H9 (cell line): ENCODE measurements around the gene CPNE7. TPM values are rescaled to one million over a fixed set of nuclear protein-coding genes. Genes with fewer than 3 reads are reported as not detected.

Experiments used
- DNase-seq: peaks from one replicate; pipeline ENCODE4 v3.0.0-alpha.2; 2017
- H2AFZ ChIP-seq: one replicate; pipeline ENCODE4 v1.6.1; 2013; ENCODE audit warnings: mild to moderate bottlenecking, low read length, control low read depth, moderate library complexity
- H2AK5ac ChIP-seq: 2 replicates; pipeline ENCODE4 v1.6.1; 2013; ENCODE audit warnings: low read length, control low read depth, mixed read lengths; ENCODE audit not compliant: insufficient read length
- H2BK120ac ChIP-seq: one replicate; pipeline ENCODE4 v1.6.1; 2013; ENCODE audit warnings: low read depth, mild to moderate bottlenecking, low read length, control low read depth, inconsistent platforms; ENCODE audit not compliant: poor library complexity, severe bottlenecking
- H2BK12ac ChIP-seq: 2 replicates; pipeline ENCODE4 v1.6.1; 2013; ENCODE audit warnings: low read length, control low read depth, mixed read lengths, low read depth; ENCODE audit not compliant: insufficient read length
- H2BK15ac ChIP-seq: 2 replicates; pipeline ENCODE4 v1.6.1; 2013; ENCODE audit warnings: low read depth, low read length, control low read depth
- H2BK20ac ChIP-seq: one replicate; pipeline ENCODE4 v1.6.1; 2013; ENCODE audit warnings: low read depth, mild to moderate bottlenecking, low read length, control low read depth, inconsistent platforms; ENCODE audit not compliant: poor library complexity, severe bottlenecking
- H2BK5ac ChIP-seq: 2 replicates; pipeline ENCODE4 v1.6.1; 2013; ENCODE audit warnings: low read length, control low read depth, mixed read lengths; ENCODE audit not compliant: insufficient read length
- H3K14ac ChIP-seq: 2 replicates; pipeline ENCODE4 v1.6.1; 2013; ENCODE audit warnings: low read length, control low read depth; ENCODE audit not compliant: insufficient read depth
- H3K18ac ChIP-seq: 2 replicates; pipeline ENCODE4 v1.6.1; 2013; ENCODE audit warnings: low read depth, mild to moderate bottlenecking, mixed read lengths, low read length, control low read depth; ENCODE audit not compliant: insufficient read length
- H3K23ac ChIP-seq: 2 replicates; pipeline ENCODE4 v1.6.1; 2013; ENCODE audit warnings: low read length, control low read depth, mixed read lengths, low read depth; ENCODE audit not compliant: insufficient read length
- H3K23me2 ChIP-seq: 2 replicates; pipeline ENCODE4 v1.6.1; 2013; ENCODE audit warnings: low read depth, mild to moderate bottlenecking, mixed read lengths, low read length, control low read depth; ENCODE audit not compliant: insufficient read length, poor library complexity, severe bottlenecking
- H3K27ac ChIP-seq: 2 replicates; pipeline ENCODE4 v1.5.1; 2013; ENCODE audit warnings: low read length, control low read depth, mixed read lengths, low read depth; ENCODE audit not compliant: insufficient read length
- H3K27me3 ChIP-seq: 2 replicates; pipeline ENCODE4 v1.6.1; 2013; ENCODE audit warnings: low read length, control low read depth, inconsistent platforms; ENCODE audit not compliant: insufficient read depth
- H3K4ac ChIP-seq: 2 replicates; pipeline ENCODE4 v1.6.1; 2013; ENCODE audit warnings: low read depth, mild to moderate bottlenecking, control low read depth, inconsistent platforms, low read length, moderate library complexity
- H3K4me1 ChIP-seq: 2 replicates; pipeline ENCODE4 v1.6.1; 2013; ENCODE audit warnings: low read length, control low read depth, inconsistent platforms; ENCODE audit not compliant: insufficient read depth
- H3K4me2 ChIP-seq: 2 replicates; pipeline ENCODE4 v1.6.1; 2013; ENCODE audit warnings: low read length, control low read depth, mixed read lengths; ENCODE audit not compliant: insufficient read length, insufficient read depth
- H3K56ac ChIP-seq: 2 replicates; pipeline ENCODE4 v1.6.1; 2013; ENCODE audit warnings: low read depth, mild to moderate bottlenecking, mixed read lengths, low read length, control low read depth; ENCODE audit not compliant: insufficient read length
- H3K79me1 ChIP-seq: 2 replicates; pipeline ENCODE4 v1.6.1; 2013; ENCODE audit warnings: low read depth, mild to moderate bottlenecking, moderate library complexity, low read length, control low read depth, inconsistent platforms; ENCODE audit not compliant: insufficient read depth, poor library complexity, severe bottlenecking
- H3K79me2 ChIP-seq: 2 replicates; pipeline ENCODE4 v1.6.1; 2013; ENCODE audit warnings: low read length, control low read depth, inconsistent platforms; ENCODE audit not compliant: insufficient read depth
- H3K9ac ChIP-seq: 2 replicates; pipeline ENCODE4 v1.6.1; 2013; ENCODE audit warnings: low read length, control low read depth, mixed read lengths; ENCODE audit not compliant: insufficient read length; ENCODE audit errors: extremely low read depth
- H3K9me3 ChIP-seq: one replicate; pipeline ENCODE4 v1.6.1; 2013; ENCODE audit warnings: low read depth, low read length, inconsistent platforms; ENCODE audit not compliant: control insufficient read depth
- H3T11ph ChIP-seq: one replicate; pipeline ENCODE4 v1.6.1; 2013; ENCODE audit warnings: mild to moderate bottlenecking, low read length, control low read depth, inconsistent platforms
- H4K20me1 ChIP-seq: one replicate; pipeline ENCODE4 v1.6.1; 2013; ENCODE audit not compliant: control insufficient read depth, insufficient read length, insufficient read depth
- H4K5ac ChIP-seq: 2 replicates; pipeline ENCODE4 v1.6.1; 2013; ENCODE audit warnings: low read depth, mild to moderate bottlenecking, mixed read lengths, low read length, control low read depth; ENCODE audit not compliant: insufficient read length
- H4K8ac ChIP-seq: replicated peaks from 2 replicates; pipeline ENCODE4 v1.6.1; 2013; ENCODE audit warnings: low read length, control low read depth, mixed read lengths, low read depth; ENCODE audit not compliant: insufficient read length
- H4K91ac ChIP-seq: 2 replicates; pipeline ENCODE4 v1.6.1; 2013; ENCODE audit warnings: low read depth, mild to moderate bottlenecking, moderate library complexity, mixed read lengths, low read length, control low read depth; ENCODE audit not compliant: insufficient read length
- H3K27ac Mint-ChIP-seq, 3 experiments: 2 replicates in 2 of 3; 3 replicates in 1 of 3; pipeline ENCODE4 v1.8.0; 2020 to 2021; ENCODE audit warnings: mixed read lengths in 3 of 3, mild to moderate bottlenecking in 1 of 3, moderate library complexity in 1 of 3
- H3K27me3 Mint-ChIP-seq: 2 replicates; pipeline ENCODE4 v1.8.0; 2021; ENCODE audit warnings: low read depth, mild to moderate bottlenecking, moderate library complexity, mixed read lengths
- H3K36me3 Mint-ChIP-seq, 3 experiments: 2 replicates in 2 of 3; 3 replicates in 1 of 3; pipeline ENCODE4 v1.8.0; 2020 to 2021; ENCODE audit warnings: low read depth in 3 of 3, mixed read lengths in 3 of 3; ENCODE audit not compliant: insufficient read depth in 1 of 3
- H3K4me1 Mint-ChIP-seq, 2 experiments: 2 replicates each; pipeline ENCODE4 v1.8.0; 2020; ENCODE audit warnings: mixed read lengths in 2 of 2
- H3K4me3 Mint-ChIP-seq, 2 experiments: 2 replicates in 1 of 2; 3 replicates in 1 of 2; pipeline ENCODE4 v1.8.0; 2020 to 2021; ENCODE audit warnings: mild to moderate bottlenecking in 2 of 2, mixed read lengths in 2 of 2, moderate library complexity in 1 of 2
- H3K9me3 Mint-ChIP-seq, 2 experiments: 2 replicates in 1 of 2; 3 replicates in 1 of 2; pipeline ENCODE4 v1.8.0; 2020; ENCODE audit warnings: mild to moderate bottlenecking in 2 of 2, mixed read lengths in 2 of 2, moderate library complexity in 1 of 2
- CTCF ChIP-seq: fragments of 200-600 bp; sonication (generic); conservative IDR thresholded peaks from 3 replicates; pipeline ENCODE4 v1.8.0; 2021; ENCODE audit warnings: antibody characterized with exemption, mild to moderate bottlenecking
- WGBS: extraction: QIAGEN DNeasy Blood & Tissue Kit; methylation state at CpG from one replicate; pipeline ENCODE4 v1.1.7; 2013; ENCODE audit warnings: missing lambda C conversion rate, low lambda C conversion rate, mixed read lengths; ENCODE audit not compliant: insufficient read length; ENCODE audit errors: extremely low coverage; 5-methylcytosine and 5-hydroxymethylcytosine counted together
- total RNA-seq: library from RNA; stranded (reverse); gene quantifications from 2 replicates; pipeline ENCODE4 v1.2.1, GENCODE V29; 2021

The CPNE7 gene
- total RNA-seq, 1 experiment from 2014 or later = 23.4 TPM

GRCh38 chr16:89615596-89616090, 40.1 kb downstream of the CPNE7 start:
- no peak overlapping the region for H3K4me2 ChIP-seq
- H2AK5ac ChIP-seq = no peak overlapping the region
- no peak overlapping the region for H2BK120ac ChIP-seq
- H2AFZ ChIP-seq = no peak overlapping the region
- H3K27ac ChIP-seq = no peak overlapping the region
- H3K79me1 ChIP-seq = no peaks in the 10 kb centered on the region
- H3K4me3 Mint-ChIP-seq = no peak overlapping the region
- H3K56ac ChIP-seq = no peak overlapping the region
- no peak overlapping the region for H4K91ac ChIP-seq
- no peak overlapping the region for H3K23ac ChIP-seq
- H3T11ph ChIP-seq = no peak overlapping the region
- no peak overlapping the region; a peak in 1 of 7 replicates for H3K27ac Mint-ChIP-seq
- TF ChIP-seq CTCF = peak; percentile 90
- no peak overlapping the region for H4K5ac ChIP-seq
- no peak overlapping the region for H3K9ac ChIP-seq
- H2BK12ac ChIP-seq = no peak overlapping the region
- H3K27me3 Mint-ChIP-seq = no peaks in the 10 kb centered on the region; the same call in 1 of the 2 replicates
- no peaks in the 10 kb centered on the region for H3K23me2 ChIP-seq
- H4K8ac ChIP-seq = no peak overlapping the region
- H2BK20ac ChIP-seq = no peak overlapping the region
- H3K14ac ChIP-seq = no peak overlapping the region
- H3K9me3 ChIP-seq = no peaks in the 10 kb centered on the region
- H3K79me2 ChIP-seq = no peaks in the 10 kb centered on the region
- no peaks in the 10 kb centered on the region for H3K27me3 ChIP-seq
- H2BK5ac ChIP-seq = no peak overlapping the region
- H3K4ac ChIP-seq = no peak overlapping the region
- DNase-seq = peak; percentile 71
- peaks cover 6 to 29% of the 10 kb centered on the region in 2 experiments for H3K4me1 Mint-ChIP-seq
- peaks cover 0 to 5% (median 3%) of the 10 kb centered on the region in 3 experiments; a peak in 3 of 7 replicates for H3K36me3 Mint-ChIP-seq
- peaks cover 0 to 2% of the 10 kb centered on the region in 2 experiments; a peak in 2 of 5 replicates for H3K9me3 Mint-ChIP-seq
- no peak overlapping the region for H2BK15ac ChIP-seq
- no peak overlapping the region for H3K18ac ChIP-seq
- H3K4me1 ChIP-seq = no peaks in the 10 kb centered on the region; the same call in 1 of the 2 replicates
- no peaks in the 10 kb centered on the region for H4K20me1 ChIP-seq
- no CpG with 5 or more reads among the region's 17 CpGs for WGBS
